Activated naive CD4-positive, alpha-beta T cell treated with anti-CD3 and anti-CD28 coated beads for 36 hours (primary cell): ENCODE data around the gene RPLP2. TPM values are rescaled to one million over a fixed set of nuclear protein-coding genes. Genes with fewer than 3 reads are reported as not detected.

Experiments used
- CTCF ChIA-PET: fragments of 350-600 bp; sonication (Branson Sonifier 250); formaldehyde crosslinking; loops from one replicate; lab custom pipeline; 2021; ENCODE audit warnings: antibody characterized with exemption; lab: Charles Lee
- DNase-seq: peaks from one replicate; pipeline ENCODE4 v3.0.0-alpha.2; 2020
- H3K27ac Mint-ChIP-seq: one replicate; pipeline ENCODE4 v1.8.0; 2021; ENCODE audit warnings: mild to moderate bottlenecking, mixed read lengths
- H3K27me3 Mint-ChIP-seq: one replicate; pipeline ENCODE4 v1.8.0; 2021; ENCODE audit warnings: low read depth, mixed read lengths
- H3K36me3 Mint-ChIP-seq: one replicate; pipeline ENCODE4 v1.8.0; 2021; ENCODE audit warnings: low read depth, mixed read lengths
- H3K4me1 Mint-ChIP-seq: one replicate; pipeline ENCODE4 v1.8.0; 2021; ENCODE audit warnings: low read depth, mixed read lengths
- H3K4me3 Mint-ChIP-seq: one replicate; pipeline ENCODE4 v1.8.0; 2021; ENCODE audit warnings: mild to moderate bottlenecking, moderate library complexity, mixed read lengths
- H3K9me3 Mint-ChIP-seq: one replicate; pipeline ENCODE4 v1.8.0; 2021; ENCODE audit warnings: mixed read lengths
- intact Hi-C: fragments of 100-400 bp; cut with micrococcal nuclease; formaldehyde crosslinking; loops from one replicate; pipeline ENCODE4 v1.15.1; 2023
- total RNA-seq, 2 experiments: library from RNA; stranded (reverse); gene quantifications; one replicate each; pipeline ENCODE4 v1.2.3, GENCODE V29; 2021

RPLP2 gene
- total RNA-seq, 2 experiments from 2014 or later = 3,807 to 3,940 TPM

GRCh38 chr11:827146-827896 is 17.6 kb downstream of the RPLP2 start:
- DNase-seq = no peak
- H3K4me3 Mint-ChIP-seq = peak overlapping the region; percentile 48
- H3K4me1 Mint-ChIP-seq = peaks cover 31% of the 10 kb centered on the region
- no peak overlapping the region for H3K27ac Mint-ChIP-seq
- H3K27me3 Mint-ChIP-seq = peaks cover 38% of the 10 kb centered on the region
- intact Hi-C loops = no loop called here
- peaks cover 7% of the 10 kb centered on the region for H3K36me3 Mint-ChIP-seq
- no peaks in the 10 kb centered on the region for H3K9me3 Mint-ChIP-seq
- CTCF ChIA-PET = no interaction called here

GRCh38 chr11:827897-828192 is 18.1 kb downstream of the RPLP2 start, which contains the start of gene CRACR2B:
TSS of gene CRACR2B (plus strand) at chr11:827919. CDS start at chr11:828608, 689 bp downstream.
- no peak for DNase-seq
- peaks cover 31% of the 10 kb centered on the region for H3K4me1 Mint-ChIP-seq
- no peaks in the 10 kb centered on the region for H3K9me3 Mint-ChIP-seq
- CTCF ChIA-PET = no interaction called here
- H3K27me3 Mint-ChIP-seq = peaks cover 39% of the 10 kb centered on the region
- intact Hi-C loops = no loop called here
- peak within 1 kb of the TSS; percentile 48 for H3K4me3 Mint-ChIP-seq
- H3K27ac Mint-ChIP-seq = no peak within 1 kb of the TSS
- peaks cover 7% of the 10 kb centered on the region for H3K36me3 Mint-ChIP-seq

DNA sequence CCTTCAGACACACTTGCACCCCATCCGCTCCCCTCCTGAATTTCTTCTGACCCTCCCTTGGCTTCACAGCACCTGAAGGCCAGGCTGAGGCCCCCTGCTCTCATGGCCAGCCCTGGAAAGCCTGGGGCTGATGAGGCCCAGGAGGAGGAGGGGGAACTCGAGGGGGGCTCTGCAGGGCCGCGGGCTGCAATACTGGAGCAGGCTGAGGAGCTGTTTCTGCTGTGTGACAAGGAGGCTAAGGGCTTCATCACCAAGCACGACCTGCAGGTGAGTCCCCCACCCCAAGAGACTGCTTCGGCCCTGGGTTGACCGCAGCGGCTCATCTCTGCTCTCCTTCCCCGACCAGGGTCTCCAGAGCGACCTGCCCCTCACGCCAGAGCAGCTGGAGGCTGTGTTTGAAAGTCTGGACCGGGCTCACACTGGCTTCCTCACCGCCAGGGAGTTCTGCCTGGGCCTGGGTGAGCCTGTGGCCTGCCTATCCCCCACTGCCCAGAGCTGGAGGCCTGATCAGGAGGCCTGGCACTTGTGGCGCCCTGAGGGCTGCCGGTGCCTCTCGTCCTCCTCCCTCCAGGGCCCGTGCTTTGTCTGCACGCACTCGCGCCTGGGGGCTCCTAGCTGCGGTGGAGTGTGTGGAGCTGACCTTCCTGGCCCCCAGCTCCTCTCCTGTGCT is 18.9 kb downstream of the RPLP2 start:
- no peak overlapping the region for H3K4me3 Mint-ChIP-seq
- CTCF ChIA-PET = no interaction called here

GRCh38 chr11:829176-829846 is 19.5 kb downstream of the RPLP2 start:
- peaks cover 4% of the 10 kb centered on the region for H3K36me3 Mint-ChIP-seq
- no peaks in the 10 kb centered on the region for H3K9me3 Mint-ChIP-seq
- CTCF ChIA-PET = no interaction called here
- no peak overlapping the region for H3K27ac Mint-ChIP-seq
- no peak overlapping the region for H3K4me3 Mint-ChIP-seq
- peaks cover 38% of the 10 kb centered on the region for H3K4me1 Mint-ChIP-seq
- intact Hi-C loops = no loop called here
- H3K27me3 Mint-ChIP-seq = peaks cover 45% of the 10 kb centered on the region
- no peak for DNase-seq

More for the DNA sequence above, 18.9 kb downstream of the RPLP2 start:
- H3K27me3 Mint-ChIP-seq = peaks cover 39% of the 10 kb centered on the region
- intact Hi-C loops = no loop called here
- DNase-seq = no peak
- H3K9me3 Mint-ChIP-seq = no peaks in the 10 kb centered on the region
- peaks cover 31% of the 10 kb centered on the region for H3K4me1 Mint-ChIP-seq
- peaks cover 4% of the 10 kb centered on the region for H3K36me3 Mint-ChIP-seq
- no peak overlapping the region for H3K27ac Mint-ChIP-seq

- H3K27ac Mint-ChIP-seq = no peak overlapping the region
- no peak for DNase-seq
- H3K4me1 Mint-ChIP-seq = peaks cover 40% of the 10 kb centered on the region
- intact Hi-C loops = loop anchor here (1.0 kb wide), 1 partner anchor 10 kb away; no protein-coding TSS in a partner anchor
- no peaks in the 10 kb centered on the region for H3K9me3 Mint-ChIP-seq
- H3K27me3 Mint-ChIP-seq = peaks cover 45% of the 10 kb centered on the region
- peaks cover 4% of the 10 kb centered on the region for H3K36me3 Mint-ChIP-seq
- CTCF ChIA-PET = no interaction called here
- H3K4me3 Mint-ChIP-seq = no peak overlapping the region
Measured at GRCh38 chr11:829847-830294, 20.1 kb downstream of the RPLP2 start.

- peak overlapping the region; percentile 29 for H3K4me3 Mint-ChIP-seq
- CTCF ChIA-PET = no interaction called here
- H3K27ac Mint-ChIP-seq = no peak overlapping the region
- DNase-seq = no peak
- H3K27me3 Mint-ChIP-seq = peaks cover 45% of the 10 kb centered on the region
- no peaks in the 10 kb centered on the region for H3K36me3 Mint-ChIP-seq
- no peaks in the 10 kb centered on the region for H3K9me3 Mint-ChIP-seq
- intact Hi-C loops = loop anchor here (1.0 kb wide), 1 partner anchor 10 kb away; no protein-coding TSS in a partner anchor
- peaks cover 40% of the 10 kb centered on the region for H3K4me1 Mint-ChIP-seq
Measured at GRCh38 chr11:830295-831117, 20.7 kb downstream of the RPLP2 start.

- CTCF ChIA-PET = no interaction called here
- peaks cover 45% of the 10 kb centered on the region for H3K27me3 Mint-ChIP-seq
- peak overlapping the region; percentile 18 for H3K4me3 Mint-ChIP-seq
- H3K27ac Mint-ChIP-seq = no peak overlapping the region
- H3K9me3 Mint-ChIP-seq = no peaks in the 10 kb centered on the region
- DNase-seq = no peak
- H3K36me3 Mint-ChIP-seq = no peaks in the 10 kb centered on the region
- intact Hi-C loops = no loop called here
- peaks cover 40% of the 10 kb centered on the region for H3K4me1 Mint-ChIP-seq
Measured at GRCh38 chr11:831118-831864, 21.5 kb downstream of the RPLP2 start.

GRCh38 chr11:831961-832528 is 22.3 kb downstream of the RPLP2 start:
- intact Hi-C loops = no loop called here
- Mint-ChIP-seq H3K27me3 (peaks cover 42% of the 10 kb centered on the region), H3K4me3 (peak overlapping the region; percentile 27), H3K9me3 (no peaks in the 10 kb centered on the region), H3K36me3 (no peaks in the 10 kb centered on the region), H3K27ac (no peak overlapping the region), H3K4me1 (peaks cover 36% of the 10 kb centered on the region)
- DNase-seq = no peak
- CTCF ChIA-PET = no interaction called here

- intact Hi-C loops = no loop called here
- Mint-ChIP-seq H3K9me3 (no peaks in the 10 kb centered on the region), H3K4me3 (peak within 1 kb of the TSS; percentile 55), H3K27ac (no peak within 1 kb of the TSS), H3K36me3 (no peaks in the 10 kb centered on the region), H3K4me1 (peaks cover 34% of the 10 kb centered on the region), H3K27me3 (peaks cover 39% of the 10 kb centered on the region)
- DNase-seq = peak; percentile 34
- CTCF ChIA-PET = no interaction called here
Measured at GRCh38 chr11:832529-833113, 22.9 kb downstream of the RPLP2 start, which contains the start of gene CD151. TSS of gene CD151 (plus strand) at chr11:832952. CDS start at chr11:836070, 3,118 bp downstream.

DNA sequence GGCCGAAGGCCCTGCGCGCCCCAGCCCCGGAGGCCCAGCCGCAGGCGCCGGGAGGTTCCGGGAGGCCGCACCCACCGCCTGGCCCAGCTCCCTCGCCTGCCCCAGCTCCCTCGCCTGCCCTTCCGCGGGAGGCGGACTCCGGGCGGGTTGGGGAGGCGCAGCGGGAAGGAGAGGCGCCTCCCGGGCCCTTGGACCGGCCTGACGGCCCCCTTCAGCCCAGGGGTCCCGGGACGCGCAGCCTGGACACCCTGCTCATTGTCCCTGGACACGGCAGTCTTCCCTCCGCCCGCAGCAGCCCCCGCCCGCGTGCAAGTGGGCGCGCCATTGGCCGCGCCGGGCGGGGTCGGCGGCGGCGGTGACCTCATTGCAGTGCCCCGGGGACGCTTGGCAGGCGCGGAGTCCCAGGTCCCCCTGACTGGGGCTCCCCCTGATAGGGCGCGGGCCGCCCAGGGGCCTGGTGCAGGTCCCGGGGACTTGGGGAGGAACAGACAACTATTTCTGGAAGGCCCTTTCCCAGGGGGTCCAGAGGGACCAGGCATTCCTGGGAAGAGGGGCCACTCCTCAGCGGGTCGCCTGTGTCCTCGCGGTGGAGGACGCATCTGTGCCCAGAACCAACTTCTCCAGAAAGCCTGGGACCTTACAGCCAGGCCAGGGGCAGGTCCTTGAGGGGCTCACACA is 23.5 kb downstream of the RPLP2 start:
- Mint-ChIP-seq H3K27ac (no peak overlapping the region), H3K9me3 (no peaks in the 10 kb centered on the region), H3K4me3 (peak overlapping the region; percentile 55), H3K36me3 (no peaks in the 10 kb centered on the region), H3K4me1 (peaks cover 28% of the 10 kb centered on the region), H3K27me3 (peaks cover 33% of the 10 kb centered on the region)
- DNase-seq = peak; percentile 40
- intact Hi-C loops = no loop called here
- CTCF ChIA-PET = no interaction called here
